ENCODE data around the gene DNAJC8. TPM values are rescaled to one million over a fixed set of nuclear protein-coding genes. Genes with fewer than 3 reads are reported as not detected.

The DNAJC8 gene
- polyA plus RNA-seq, 1 of the 3 experiments (the other 2 are of a cell fraction) = 50.9 TPM

DNA sequence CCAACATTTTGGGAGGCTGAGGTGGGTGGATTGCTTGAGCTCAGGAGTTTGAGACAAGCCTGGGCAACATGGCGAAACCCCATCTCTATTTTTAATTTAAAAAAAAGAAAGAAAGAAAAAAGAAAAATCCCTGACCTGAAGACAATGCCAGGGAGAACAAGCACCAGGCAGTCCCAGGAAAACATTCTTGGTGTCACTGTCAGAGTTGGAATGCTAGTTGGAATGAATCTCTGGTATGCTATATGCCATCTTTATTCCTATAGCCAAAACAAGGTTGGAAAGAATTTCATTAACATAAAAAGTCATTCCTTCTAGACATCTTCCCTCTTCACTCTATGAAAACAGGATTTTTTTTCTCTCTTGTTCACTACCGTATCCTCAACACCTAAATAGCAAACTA lies 2.8 kb downstream of the DNAJC8 start:
- Histone ChIP-seq H3K9me3 (no peaks in the 10 kb centered on the region), H3K9ac (no peak overlapping the region), H3K79me2 (ENCODE audit: insufficient read depth) (peaks cover 69% of the 10 kb centered on the region), H3K27ac (ENCODE audit: low read depth in 2 of 2, low read length in 1 of 2) (peak overlapping the region in 1 of 2 experiments; percentile 4; a peak in 1 of 4 replicates), H3K4me2 (no peak overlapping the region), H3K4me3 (ENCODE audit: low read depth in 2 of 2, low read length in 1 of 2) (no peak overlapping the region), H3K36me3 (replicated peaks in 1 of 2; ENCODE audit: control insufficient read depth in 1 of 2, insufficient read depth in 2 of 2, low read length in 1 of 2) (peaks cover 19 to 42% of the 10 kb centered on the region in 2 experiments), H3K4me1 (ENCODE audit: control insufficient read depth in 1 of 2, insufficient read depth in 2 of 2, low read depth in 1 of 2, low read length in 1 of 2) (peaks cover 3 to 5% of the 10 kb centered on the region in 2 experiments; a peak in 3 of 4 replicates), H2AFZ (ENCODE audit: low read depth) (no peak overlapping the region), H3K27me3 (ENCODE audit: insufficient read depth) (no peaks in the 10 kb centered on the region), H3F3A (replicated peaks; ENCODE audit: insufficient read depth) (peaks cover 24% of the 10 kb centered on the region), H3K9me2 (no peaks in the 10 kb centered on the region), H4K20me1 (ENCODE audit: insufficient read depth) (no peaks in the 10 kb centered on the region)
- no peak for DNase-seq
- 68% methylated on average over 2 of the region's 2 CpGs for WGBS (ENCODE audit: low lambda C conversion rate)
- ChIA-PET CTCF (interaction anchor here (1.1 kb wide), 1 partner anchor 18 kb away, joined by 3 read pairs; no protein-coding TSS in a partner anchor), POLR2A (no interaction called here)
- TF ChIP-seq, protein P1, sequence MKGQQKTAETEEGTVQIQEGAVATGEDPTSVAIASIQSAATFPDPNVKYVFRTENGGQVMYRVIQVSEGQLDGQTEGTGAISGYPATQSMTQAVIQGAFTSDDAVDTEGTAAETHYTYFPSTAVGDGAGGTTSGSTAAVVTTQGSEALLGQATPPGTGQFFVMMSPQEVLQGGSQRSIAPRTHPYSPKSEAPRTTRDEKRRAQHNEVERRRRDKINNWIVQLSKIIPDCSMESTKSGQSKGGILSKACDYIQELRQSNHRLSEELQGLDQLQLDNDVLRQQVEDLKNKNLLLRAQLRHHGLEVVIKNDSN (IDR thresholded peaks at IDR 0.05; ENCODE audit: borderline replicate concordance, low read depth) = no peak
- no peak for TF ChIP-seq RFX5 (IDR thresholded peaks at IDR 0.05; ENCODE audit: low read length)
- TF ChIP-seq, protein P2, sequence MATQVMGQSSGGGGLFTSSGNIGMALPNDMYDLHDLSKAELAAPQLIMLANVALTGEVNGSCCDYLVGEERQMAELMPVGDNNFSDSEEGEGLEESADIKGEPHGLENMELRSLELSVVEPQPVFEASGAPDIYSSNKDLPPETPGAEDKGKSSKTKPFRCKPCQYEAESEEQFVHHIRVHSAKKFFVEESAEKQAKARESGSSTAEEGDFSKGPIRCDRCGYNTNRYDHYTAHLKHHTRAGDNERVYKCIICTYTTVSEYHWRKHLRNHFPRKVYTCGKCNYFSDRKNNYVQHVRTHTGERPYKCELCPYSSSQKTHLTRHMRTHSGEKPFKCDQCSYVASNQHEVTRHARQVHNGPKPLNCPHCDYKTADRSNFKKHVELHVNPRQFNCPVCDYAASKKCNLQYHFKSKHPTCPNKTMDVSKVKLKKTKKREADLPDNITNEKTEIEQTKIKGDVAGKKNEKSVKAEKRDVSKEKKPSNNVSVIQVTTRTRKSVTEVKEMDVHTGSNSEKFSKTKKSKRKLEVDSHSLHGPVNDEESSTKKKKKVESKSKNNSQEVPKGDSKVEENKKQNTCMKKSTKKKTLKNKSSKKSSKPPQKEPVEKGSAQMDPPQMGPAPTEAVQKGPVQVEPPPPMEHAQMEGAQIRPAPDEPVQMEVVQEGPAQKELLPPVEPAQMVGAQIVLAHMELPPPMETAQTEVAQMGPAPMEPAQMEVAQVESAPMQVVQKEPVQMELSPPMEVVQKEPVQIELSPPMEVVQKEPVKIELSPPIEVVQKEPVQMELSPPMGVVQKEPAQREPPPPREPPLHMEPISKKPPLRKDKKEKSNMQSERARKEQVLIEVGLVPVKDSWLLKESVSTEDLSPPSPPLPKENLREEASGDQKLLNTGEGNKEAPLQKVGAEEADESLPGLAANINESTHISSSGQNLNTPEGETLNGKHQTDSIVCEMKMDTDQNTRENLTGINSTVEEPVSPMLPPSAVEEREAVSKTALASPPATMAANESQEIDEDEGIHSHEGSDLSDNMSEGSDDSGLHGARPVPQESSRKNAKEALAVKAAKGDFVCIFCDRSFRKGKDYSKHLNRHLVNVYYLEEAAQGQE (IDR thresholded peaks at IDR 0.05; ENCODE audit: low read depth, low read length) = no peak
- TF ChIP-seq ELF1 (IDR thresholded peaks at IDR 0.05) = no peak
- TF ChIP-seq POLR2AphosphoS5 (IDR thresholded peaks at IDR 0.05; ENCODE audit: low read depth, low read length) = no peak
- no peak for TF ChIP-seq FOXJ3 (CRISPR knock-in tag; IDR thresholded peaks at IDR 0.05)
- TF ChIP-seq, protein P3, sequence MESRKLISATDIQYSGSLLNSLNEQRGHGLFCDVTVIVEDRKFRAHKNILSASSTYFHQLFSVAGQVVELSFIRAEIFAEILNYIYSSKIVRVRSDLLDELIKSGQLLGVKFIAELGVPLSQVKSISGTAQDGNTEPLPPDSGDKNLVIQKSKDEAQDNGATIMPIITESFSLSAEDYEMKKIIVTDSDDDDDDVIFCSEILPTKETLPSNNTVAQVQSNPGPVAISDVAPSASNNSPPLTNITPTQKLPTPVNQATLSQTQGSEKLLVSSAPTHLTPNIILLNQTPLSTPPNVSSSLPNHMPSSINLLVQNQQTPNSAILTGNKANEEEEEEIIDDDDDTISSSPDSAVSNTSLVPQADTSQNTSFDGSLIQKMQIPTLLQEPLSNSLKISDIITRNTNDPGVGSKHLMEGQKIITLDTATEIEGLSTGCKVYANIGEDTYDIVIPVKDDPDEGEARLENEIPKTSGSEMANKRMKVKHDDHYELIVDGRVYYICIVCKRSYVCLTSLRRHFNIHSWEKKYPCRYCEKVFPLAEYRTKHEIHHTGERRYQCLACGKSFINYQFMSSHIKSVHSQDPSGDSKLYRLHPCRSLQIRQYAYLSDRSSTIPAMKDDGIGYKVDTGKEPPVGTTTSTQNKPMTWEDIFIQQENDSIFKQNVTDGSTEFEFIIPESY (IDR thresholded peaks at IDR 0.05; ENCODE audit: borderline replicate concordance, low read depth) = no peak
- TF ChIP-seq FOXM1 (IDR thresholded peaks at IDR 0.05; ENCODE audit: low read depth) = no peak
- TF ChIP-seq, protein P4, sequence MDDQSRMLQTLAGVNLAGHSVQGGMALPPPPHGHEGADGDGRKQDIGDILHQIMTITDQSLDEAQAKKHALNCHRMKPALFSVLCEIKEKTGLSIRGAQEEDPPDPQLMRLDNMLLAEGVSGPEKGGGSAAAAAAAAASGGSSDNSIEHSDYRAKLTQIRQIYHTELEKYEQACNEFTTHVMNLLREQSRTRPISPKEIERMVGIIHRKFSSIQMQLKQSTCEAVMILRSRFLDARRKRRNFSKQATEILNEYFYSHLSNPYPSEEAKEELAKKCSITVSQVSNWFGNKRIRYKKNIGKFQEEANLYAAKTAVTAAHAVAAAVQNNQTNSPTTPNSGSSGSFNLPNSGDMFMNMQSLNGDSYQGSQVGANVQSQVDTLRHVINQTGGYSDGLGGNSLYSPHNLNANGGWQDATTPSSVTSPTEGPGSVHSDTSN (IDR thresholded peaks at IDR 0.05) = no peak
- TF ChIP-seq, protein P5, sequence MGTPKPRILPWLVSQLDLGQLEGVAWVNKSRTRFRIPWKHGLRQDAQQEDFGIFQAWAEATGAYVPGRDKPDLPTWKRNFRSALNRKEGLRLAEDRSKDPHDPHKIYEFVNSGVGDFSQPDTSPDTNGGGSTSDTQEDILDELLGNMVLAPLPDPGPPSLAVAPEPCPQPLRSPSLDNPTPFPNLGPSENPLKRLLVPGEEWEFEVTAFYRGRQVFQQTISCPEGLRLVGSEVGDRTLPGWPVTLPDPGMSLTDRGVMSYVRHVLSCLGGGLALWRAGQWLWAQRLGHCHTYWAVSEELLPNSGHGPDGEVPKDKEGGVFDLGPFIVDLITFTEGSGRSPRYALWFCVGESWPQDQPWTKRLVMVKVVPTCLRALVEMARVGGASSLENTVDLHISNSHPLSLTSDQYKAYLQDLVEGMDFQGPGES (IDR thresholded peaks at IDR 0.05; ENCODE audit: low read depth, low read length) = no peak
- no peak for TF ChIP-seq RCOR1 (IDR thresholded peaks at IDR 0.05; ENCODE audit: low read length)
- TF ChIP-seq GABPA (IDR thresholded peaks at IDR 0.05; ENCODE audit: low read depth) = no peak
- no peak for TF ChIP-seq RAD21 (IDR thresholded peaks at IDR 0.05; ENCODE audit: low read length)
- TF ChIP-seq NFIC (IDR thresholded peaks at IDR 0.05; ENCODE audit: borderline replicate concordance) = no peak
- no peak for TF ChIP-seq NRF1 (IDR thresholded peaks at IDR 0.05; ENCODE audit: low read depth, low read length)
- no peak for TF ChIP-seq RXRA (IDR thresholded peaks at IDR 0.05; ENCODE audit: borderline replicate concordance, low read depth)
- no peak for TF ChIP-seq SMC3 (IDR thresholded peaks at IDR 0.05; ENCODE audit: low read depth, low read length)
